ENCODE data around the gene PLEKHN1.

Gene PLEKHN1

DNA sequence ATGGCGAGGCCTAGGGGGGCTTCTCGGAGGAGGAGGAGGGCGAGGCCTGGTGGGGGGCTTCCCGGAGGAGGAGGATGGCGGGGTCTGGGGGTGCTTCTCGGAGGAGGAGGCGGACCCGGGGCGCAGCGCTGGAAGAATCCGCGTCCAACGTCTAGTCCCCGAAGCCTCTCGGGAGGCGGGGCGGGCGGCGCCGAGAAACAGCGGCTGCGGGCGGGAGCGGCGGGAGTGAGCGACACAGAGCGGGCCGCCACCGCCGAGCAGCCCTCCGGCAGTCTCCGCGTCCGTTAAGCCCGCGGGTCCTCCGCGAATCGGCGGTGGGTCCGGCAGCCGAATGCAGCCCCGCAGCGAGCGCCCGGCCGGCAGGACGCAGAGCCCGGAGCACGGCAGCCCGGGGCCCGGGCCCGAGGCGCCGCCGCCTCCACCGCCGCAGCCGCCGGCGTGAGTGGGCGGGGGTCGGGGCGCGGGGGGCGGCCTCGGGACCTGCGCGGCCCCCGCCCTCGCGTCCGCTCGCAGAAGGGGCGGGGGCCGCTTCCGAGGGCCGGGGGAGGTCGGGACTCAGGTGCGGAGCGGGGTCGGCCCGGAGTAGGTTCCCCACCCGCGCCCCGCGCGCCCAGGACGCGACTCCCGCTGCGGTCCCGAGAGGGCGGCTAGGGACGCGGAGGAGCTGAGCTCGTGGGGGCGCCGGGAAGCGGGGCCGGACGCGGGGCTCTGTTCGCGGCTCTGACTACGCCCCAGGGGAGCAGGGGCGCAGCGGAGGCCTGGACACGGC is 5.7 kb upstream of the PLEKHN1 start, which contains the start of gene KLHL17:
Gene KLHL17 (plus strand): TSS at position 222 of the 769 bp plus-strand sequence. CDS start 110 bp downstream, at position 332.
- peak; percentile 61 for DNase-seq (ENCODE audit: low read depth, low spot score)

DNA sequence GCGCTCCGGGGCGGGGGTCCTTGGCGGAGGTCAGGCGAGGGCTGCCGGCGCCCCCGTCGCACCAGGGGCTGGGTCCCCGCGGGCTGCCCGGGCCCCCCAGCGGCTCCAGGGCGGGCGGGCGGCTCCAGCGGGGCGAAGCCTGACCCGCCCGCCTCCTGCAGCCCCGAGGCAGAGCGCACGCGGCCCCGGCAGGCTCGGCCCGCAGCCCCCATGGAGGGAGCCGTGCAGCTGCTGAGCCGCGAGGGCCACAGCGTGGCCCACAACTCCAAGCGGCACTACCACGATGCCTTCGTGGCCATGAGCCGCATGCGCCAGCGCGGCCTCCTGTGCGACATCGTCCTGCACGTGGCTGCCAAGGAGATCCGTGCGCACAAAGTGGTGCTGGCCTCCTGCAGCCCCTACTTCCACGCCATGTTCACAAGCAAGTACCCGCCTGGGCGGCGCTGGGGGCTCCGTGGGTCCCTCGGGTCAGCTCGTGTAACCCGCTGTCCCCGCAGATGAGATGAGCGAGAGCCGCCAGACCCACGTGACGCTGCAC is 5.1 kb upstream of the PLEKHN1 start:
- no peak for DNase-seq (ENCODE audit: low read depth, low spot score)

DNA sequence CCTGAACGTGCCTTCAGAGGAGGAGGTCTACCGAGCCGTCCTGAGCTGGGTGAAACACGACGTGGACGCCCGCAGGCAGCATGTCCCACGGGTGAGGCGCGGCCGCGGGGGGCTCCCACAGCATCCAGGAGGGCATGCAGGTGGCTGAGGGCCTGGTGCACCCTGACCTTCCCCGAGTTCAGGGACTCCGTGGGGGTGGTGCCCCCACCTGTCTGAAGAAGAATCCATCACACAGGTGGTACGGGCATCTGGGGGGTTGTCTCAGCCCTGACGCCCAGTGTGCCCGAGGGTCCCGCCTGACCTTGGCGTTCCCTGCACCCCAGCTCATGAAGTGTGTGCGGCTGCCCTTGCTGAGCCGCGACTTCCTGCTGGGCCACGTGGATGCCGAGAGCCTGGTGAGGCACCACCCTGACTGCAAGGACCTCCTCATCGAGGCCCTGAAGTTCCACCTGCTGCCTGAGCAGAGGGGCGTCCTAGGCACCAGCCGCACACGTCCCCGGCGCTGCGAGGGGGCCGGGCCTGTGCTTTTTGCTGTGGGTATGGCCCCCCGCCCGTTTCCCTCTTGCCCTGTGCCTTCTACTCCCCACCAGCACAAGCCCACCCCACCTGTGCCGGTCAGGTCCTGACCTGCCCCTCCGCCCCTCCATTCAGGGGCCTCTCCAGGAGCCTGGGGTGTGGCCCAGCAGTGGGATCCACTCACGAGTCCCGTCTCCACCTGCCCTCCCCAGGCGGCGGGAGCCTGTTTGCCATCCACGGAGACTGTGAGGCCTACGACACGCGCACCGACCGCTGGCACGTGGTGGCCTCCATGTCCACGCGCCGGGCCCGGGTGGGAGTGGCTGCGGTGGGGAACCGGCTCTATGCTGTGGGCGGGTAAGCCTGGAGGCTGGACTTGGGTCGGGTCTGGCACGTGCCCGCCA is 3.6 kb upstream of the PLEKHN1 start:
- no peak for DNase-seq (ENCODE audit: low read depth, low spot score)

DNA sequence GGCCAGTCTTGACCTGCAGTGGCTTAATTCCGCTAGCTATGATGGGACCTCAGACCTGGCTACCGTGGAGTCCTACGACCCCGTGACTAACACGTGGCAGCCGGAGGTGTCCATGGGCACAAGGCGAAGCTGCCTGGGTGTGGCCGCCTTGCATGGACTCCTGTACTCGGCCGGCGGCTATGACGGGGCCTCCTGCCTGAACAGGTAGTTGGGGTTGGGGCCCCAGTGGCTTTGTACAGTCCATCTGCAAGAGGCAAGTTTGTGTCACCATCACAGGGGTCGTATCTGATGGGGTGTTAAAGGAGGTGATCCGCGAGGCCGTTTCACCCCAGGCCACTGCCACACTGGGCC is 3.0 kb upstream of the PLEKHN1 start:
- DNase-seq (ENCODE audit: low read depth, low spot score), result no peak

DNA sequence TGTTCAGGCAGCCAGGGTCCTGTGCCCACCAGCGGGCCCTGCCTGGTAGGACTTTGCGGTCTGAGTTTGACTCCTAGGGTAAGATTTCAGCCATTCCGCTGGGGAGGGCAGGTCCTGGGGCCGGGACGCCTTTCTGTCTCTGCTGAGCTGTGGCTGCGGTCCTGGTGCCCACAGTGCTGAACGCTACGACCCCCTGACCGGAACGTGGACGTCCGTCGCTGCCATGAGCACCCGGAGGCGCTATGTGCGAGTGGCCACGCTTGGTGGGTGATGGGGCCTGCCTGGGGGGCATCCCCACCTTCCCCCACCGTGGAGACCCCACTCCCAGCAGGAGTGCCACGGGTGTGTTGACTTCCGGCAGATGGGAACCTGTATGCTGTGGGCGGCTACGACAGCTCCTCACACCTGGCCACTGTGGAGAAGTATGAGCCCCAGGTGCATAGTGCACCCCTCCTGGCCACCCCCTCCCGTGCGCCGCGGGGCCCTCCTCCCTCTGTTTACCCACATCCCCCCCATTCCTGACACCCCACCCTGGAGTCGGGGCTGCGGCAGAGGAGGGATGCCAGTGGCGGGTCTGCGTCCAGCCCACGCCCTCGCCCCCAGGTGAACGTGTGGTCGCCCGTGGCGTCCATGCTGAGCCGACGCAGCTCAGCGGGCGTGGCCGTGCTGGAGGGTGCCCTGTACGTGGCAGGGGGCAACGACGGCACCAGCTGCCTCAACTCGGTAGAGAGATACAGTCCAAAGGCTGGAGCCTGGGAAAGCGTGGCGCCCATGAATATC is 2.3 kb upstream of the PLEKHN1 start:
- DNase-seq (ENCODE audit: low read depth, low spot score), result no peak

DNA sequence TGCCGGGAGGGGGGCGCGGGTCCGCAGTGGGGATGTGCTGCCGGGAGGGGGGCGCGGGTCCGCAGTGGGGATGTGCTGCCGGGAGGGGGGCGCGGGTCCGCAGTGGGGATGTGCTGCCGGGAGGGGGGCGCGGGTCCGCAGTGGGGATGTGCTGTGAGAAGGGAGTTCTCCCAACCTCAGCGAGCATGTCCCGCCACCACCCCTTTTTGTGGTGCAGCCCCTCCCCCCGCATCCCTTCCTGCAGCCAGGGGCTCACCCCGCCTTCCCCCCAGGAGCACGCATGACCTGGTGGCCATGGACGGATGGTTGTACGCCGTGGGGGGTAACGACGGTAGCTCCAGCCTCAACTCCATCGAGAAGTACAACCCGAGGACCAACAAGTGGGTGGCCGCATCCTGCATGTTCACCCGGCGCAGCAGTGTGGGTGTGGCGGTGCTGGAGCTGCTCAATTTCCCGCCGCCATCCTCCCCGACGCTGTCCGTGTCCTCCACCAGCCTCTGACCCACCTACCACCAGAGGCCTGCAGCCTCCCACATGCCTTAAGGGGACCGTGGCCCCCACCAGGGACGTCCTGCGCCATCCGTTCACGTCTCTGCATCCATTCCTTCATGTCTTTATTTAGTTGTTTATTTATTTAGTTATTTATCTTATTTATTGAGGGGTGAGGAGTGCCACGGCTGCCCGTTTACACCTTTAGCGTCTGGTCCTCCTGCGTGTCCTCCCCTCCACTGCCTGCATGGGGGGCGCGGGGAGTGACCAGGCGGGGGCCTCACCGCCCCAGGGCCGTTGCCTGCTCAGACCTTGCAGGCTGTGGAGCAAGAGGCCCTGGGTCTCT is 1.4 kb upstream of the PLEKHN1 start:
- DNase-seq (ENCODE audit: low read depth, low spot score), result no peak

DNA sequence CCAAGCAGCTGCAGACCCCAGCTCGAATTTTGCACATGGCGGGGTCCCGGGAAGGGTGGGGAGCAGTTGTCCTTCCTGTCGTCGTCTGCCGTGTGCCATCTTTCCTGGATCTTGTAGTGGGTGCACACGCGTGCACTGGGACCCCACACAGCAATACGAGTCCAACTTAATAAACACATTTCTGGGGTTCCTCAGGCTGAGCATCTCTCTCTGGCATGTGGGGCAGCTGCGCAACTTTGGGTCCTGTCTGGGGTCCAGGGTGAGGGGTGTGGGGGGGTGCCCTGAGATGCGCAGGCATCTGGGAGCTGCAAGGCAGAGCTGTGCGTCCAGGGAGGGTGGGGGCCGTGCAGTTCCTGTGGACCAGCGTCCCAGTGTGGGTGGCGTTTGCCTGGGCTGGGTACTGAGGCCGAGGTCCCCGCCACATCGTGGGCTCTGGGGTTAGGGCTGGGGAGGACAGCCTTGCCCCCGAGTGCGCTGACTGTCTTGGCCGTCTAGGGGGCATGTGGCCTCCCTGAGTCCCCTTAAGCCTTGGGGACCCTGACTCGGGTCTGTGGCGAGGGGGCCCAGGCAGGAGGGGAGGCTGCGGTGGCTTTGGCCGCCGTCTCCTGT is 652 bp upstream of the PLEKHN1 start:
- DNase-seq (ENCODE audit: low read depth, low spot score), result no peak

DNA sequence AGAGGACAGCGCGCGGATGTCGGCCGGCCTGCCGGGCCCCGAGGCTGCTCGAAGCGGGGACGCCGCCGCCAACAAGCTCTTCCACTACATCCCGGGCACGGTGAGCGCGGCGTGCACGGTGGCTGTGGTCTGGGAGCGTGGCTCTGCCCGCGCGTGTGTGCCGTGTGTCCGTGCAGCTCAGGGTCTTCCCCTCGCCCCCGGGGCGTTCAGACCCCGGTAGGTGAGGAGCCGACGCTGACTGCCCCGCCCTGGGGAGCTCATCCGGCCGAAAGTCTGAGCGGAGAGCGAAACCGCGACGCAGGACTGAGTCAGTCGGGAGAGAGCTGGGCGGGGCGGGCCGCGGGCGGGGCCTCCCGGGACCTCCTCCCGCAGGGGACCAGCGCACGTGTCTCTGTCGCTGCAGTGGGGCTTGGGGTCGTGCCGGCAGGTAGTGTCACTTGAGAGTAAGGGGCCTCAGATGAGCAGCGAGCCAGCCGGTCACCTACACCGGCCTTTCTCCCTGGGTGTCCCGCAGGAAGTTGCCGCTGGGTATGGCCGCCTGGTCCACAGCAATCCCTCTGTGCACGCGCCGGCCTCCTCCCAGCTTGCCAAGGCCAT is 520 bp downstream of the PLEKHN1 start:
- DNase-seq (ENCODE audit: low read depth, low spot score), result peak; percentile 61

DNA sequence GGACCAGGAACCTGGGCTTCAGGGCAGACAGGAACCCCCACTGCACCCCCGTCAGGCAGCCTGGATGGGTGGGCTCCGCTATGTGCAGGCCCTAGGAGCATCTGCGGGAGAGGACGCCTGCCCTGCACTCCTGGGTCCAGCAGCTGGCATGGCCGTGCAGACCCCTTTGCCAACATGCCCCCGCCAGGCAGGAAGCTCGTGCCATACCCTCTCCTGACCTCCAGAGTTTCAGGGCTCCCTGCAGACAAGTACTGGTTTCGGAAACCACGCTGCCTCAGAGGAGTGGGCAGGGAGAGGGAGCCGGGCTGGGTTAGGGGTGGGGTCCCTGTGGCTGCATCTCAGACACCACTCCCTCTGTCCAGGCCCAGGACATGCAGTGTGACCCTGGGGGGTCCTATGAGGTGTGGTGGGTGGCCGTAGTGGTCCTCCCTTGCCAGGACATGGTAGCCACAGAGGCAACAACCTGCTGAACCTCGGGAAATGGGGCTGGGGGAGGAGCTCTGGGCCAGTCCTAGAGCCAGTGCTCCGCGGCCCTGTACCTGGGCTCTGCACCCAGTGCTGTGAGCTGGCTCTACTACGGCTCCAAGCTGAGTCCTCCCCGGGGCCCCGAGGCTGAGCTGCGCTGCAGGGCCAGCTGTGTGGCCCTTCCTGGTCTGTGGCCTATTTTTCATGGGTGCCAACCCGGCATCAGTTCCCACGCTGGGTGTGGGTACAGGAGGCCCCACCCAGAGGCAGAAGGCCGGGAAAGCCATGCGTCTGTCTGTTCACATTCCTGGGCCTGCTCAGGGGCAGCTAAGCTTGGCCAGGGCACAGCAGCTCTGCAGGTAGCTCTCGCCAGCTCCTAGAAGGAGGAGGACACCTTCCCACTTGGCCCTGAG is 1.4 kb downstream of the PLEKHN1 start:
- DNase-seq (ENCODE audit: low read depth, low spot score), result no peak

DNA sequence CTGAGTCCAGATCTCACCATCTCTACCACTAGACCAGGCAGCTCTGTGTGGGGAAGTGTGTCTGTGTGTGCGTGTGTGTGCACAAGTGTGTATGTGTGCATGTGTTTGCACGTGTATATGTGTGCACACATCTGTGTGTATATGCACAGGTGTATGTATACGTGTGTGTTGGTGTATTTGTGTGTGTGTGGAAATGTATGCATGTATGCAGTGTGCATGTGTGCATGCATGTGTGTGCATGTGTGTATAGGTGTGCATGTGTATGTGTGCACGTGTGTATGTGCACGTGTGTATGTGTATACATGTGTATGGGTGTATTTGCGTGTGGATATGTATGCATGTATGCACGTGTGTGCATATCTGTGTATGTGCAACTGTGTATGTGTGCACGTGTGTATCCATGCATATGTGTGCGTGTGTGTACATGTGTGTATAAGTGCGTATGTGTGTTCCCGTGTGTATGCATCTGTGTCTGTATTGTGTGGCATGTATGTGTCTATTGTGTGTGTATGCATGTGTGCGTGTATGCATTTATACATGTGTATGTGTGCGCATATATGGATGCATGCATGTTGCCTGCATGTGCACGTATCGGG is 3.1 kb downstream of the PLEKHN1 start:
- no peak for DNase-seq (ENCODE audit: low read depth, low spot score)

DNA sequence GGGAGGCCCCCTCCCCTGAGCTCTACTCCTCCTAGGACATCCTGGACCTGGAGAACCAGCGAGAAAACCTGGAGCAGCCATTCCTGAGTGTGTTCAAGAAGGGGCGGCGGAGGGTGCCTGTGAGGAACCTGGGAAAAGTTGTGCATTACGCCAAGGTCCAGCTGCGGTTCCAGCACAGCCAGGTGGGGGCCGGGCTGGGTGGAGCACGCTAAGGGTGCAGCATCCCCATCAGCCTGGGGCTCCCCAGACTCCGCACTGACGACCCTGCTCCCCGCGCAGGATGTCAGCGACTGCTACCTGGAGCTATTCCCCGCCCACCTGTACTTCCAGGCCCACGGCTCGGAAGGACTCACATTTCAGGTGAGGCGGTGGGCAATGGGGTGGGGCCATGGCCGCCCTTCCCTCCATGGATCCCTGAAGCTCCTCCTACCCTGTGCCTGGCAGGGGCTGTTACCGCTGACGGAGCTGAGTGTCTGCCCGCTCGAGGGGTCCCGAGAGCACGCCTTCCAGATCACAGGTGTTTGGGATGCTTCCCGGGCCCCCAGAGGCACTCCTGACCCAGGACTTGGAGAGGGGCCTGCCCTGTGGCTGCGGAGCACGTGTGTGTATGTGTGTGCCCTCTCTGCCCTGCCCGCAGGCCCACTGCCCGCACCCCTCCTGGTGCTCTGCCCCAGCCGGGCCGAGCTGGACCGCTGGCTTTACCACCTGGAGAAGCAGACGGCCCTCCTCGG is 4.1 kb downstream of the PLEKHN1 start:
- no peak for DNase-seq (ENCODE audit: low read depth, low spot score)

DNA sequence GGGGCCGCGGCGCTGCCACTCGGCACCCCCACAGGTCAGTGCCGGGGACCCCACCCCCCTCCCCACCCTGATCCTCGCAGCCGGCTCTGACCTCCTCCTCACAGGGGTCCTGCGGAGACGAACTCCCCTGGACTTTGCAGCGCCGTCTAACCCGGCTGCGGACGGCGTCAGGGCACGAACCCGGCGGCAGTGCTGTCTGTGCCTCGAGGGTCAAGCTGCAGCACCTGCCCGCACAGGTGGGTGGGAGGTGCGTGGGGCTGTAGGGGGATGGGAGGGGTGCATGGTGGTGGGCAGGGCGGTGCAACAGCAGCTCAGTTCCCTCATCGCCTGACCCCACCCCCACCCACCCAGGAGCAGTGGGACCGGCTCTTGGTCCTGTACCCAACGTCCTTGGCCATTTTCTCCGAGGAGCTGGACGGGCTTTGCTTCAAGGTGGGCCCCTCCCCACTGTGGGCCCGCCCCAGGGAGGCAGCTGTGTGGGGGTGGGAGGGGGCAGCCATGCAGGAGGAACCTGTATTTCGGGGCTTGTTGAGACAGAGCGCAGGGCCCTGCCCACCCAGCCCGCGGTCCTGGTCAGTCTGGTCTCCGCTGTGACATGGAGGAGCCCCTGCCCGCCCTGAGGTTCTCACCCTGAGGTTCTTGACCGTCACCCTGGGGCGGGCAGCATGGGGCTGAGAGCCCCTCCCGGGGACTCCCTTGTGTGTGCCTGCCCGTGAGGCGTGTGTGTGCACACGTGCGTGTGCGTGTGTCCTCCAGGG is 4.9 kb downstream of the PLEKHN1 start:
- DNase-seq (ENCODE audit: low read depth, low spot score), result no peak

DNA sequence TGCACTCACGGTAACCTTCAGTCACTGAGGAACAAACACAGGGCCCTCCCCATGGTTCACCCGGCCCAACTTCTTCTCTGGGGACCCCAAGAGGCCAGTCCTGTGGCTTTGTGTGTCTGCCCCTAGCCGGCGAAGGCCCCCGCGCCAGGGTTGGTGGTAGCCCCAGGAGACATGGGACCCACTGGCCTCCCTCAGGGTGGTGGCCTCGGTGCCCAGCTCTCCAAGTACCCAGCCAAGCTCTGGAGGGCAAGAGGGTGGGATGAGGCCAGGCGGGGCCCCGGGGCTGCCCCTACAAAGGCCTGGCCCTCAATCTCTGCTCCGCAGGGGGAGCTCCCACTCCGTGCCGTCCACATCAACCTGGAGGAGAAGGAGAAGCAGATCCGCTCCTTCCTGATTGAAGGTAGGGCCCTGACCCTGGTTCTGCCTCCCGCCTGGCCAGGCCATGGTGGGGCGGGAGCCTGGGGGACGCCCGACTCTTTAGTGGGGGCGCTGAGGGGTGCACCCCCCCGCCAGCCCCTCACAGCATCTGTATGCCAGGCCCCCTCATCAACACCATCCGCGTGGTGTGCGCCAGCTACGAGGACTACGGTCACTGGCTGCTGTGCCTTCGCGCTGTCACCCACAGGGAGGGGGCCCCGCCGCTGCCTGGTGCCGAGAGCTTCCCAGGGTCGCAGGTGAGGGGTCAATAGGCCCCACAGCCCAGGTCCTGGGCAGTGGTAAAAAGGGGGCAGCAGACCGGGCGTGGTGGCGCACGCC is 5.6 kb downstream of the PLEKHN1 start:
- no peak for DNase-seq (ENCODE audit: low read depth, low spot score)

DNA sequence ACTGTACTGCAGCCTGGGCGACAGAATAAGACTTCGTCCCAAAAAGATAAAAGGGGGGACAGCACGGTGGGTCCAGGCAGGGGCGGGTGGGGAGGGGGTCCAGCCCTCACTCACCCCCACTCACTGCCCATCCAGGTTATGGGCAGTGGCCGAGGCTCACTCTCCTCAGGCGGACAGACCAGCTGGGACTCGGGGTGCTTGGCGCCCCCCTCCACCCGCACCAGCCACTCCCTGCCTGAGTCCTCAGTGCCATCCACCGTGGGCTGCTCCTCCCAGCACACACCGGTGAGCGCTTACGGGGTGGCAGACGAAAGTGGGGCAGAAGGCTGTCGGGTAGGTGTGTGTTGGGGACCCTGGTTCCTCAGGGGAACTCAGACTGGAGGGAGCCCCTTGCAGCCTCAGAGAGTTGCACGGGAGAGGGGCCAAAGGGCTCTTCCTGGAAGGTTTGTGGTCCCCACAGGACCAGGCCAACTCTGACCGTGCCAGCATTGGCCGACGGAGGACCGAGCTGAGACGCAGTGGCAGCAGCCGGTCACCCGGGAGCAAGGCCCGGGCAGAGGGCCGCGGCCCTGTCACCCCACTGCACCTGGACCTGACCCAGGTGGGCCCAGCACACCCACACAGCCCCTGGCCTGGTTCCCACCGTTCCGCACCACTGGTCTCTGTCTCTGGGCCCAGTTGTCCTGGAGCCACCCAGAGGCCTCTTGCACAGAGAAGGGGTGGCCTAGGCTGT is 6.6 kb downstream of the PLEKHN1 start:
- DNase-seq (ENCODE audit: low read depth, low spot score), result no peak

DNA sequence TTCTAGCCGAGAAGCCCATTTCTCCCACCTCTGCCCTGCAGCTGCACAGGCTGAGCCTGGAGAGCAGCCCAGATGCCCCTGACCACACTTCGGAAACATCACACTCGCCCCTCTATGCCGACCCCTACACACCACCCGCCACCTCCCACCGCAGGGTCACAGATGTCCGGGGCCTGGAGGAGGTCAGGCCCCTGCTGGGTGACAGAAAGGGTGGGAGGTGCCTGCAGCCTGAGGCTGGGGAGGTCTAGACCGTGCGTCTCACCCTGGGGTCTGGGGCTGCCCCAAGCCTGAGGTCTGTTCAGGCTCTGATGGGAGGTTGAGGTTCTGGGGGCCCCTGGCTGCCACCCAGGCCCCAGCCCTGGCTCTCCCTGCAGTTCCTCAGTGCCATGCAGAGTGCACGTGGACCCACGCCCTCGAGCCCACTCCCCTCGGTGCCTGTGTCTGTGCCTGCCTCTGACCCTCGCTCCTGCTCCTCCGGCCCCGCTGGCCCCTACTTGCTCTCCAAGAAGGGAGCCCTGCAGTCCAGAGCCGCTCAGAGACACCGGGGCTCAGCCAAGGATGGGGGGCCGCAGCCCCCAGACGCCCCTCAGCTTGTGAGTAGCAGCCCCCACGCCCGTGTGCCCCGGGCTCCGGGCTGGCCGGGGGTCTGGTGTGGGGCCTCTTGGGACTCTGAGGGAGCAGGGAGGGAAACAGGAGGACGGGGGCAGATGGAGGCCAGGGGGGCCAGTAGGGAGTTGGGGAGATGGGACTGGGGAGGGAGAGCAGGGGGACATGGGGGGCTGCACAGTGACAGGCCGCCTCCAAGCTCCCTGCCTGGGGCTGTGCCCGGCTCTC is 7.4 kb downstream of the PLEKHN1 start:
- DNase-seq (ENCODE audit: low read depth, low spot score), result no peak
